Stimulated activated CD4-positive, alpha-beta T cell treated with anti-CD3 and anti-CD28 coated beads, Interleukin-1b, Interleukin-23, amount 100 ng/mL, for 48 hours (primary cell): ENCODE results near the gene HSPA5.
"Not testable (repeated sequence)": the region's sequence is repeated elsewhere in the genome, so short reads cannot be mapped to it uniquely, and the experiment has no call there.

Experiments
- DNase-seq: peaks from one replicate; pipeline ENCODE4 v3.0.0-alpha.2; 2020

HSPA5 gene

GRCh38 chr9:125241863-125242739 lies 958 bp upstream of the HSPA5 start:
- DNase-seq = no peak

DNA sequence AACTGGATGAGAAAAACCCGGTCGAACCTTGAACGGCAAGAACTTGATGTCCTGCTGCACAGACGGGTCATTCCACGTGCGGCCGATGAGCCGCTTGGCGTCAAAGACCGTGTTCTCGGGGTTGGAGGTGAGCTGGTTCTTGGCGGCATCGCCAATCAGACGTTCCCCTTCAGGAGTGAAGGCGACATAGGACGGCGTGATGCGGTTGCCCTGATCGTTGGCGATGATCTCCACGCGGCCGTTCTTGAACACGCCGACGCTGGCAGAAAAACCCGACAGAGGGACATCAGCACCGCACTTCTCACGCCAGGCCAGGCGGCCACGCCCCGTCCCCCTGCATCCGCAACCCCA lies 519 bp downstream of the HSPA5 start:
- peak; percentile 44 for DNase-seq

GRCh38 chr9:125239631-125240597 lies 1.2 kb downstream of the HSPA5 start:
- no peak for DNase-seq

GRCh38 chr9:125238915-125239446 lies 2.2 kb downstream of the HSPA5 start:
- DNase-seq = no peak

DNA sequence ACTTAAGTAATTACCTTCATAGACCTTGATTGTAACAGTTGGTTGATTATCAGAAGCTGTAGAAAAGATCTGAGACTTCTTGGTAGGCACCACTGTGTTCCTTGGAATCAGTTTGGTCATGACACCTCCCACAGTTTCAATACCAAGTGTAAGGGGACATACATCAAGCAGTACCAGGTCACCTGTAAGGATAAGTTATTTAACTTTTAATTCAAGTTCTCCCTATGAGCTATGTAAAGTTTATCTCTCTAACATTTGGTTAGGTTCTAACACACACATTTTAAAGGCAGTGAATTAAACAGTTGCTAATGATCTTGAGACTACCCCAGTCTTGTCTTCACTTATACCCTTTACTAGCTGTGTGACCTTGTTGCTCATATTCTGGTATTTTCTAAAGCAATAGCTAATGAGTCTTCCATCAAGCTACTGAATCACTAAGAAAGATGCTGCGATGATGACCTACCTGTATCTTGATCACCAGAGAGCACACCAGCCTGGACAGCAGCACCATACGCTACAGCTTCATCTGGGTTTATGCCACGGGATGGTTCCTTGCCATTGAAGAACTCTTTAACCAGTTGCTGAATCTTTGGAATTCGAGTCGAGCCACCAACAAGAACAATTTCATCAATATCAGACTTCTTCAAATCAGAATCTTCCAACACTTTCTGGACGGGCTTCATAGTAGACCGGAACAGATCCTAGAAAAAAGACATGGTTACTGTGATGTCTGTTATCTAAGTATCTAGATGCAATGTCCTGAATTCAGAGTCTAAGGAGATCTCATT lies 2.8 kb downstream of the HSPA5 start:
- no peak for DNase-seq

DNA sequence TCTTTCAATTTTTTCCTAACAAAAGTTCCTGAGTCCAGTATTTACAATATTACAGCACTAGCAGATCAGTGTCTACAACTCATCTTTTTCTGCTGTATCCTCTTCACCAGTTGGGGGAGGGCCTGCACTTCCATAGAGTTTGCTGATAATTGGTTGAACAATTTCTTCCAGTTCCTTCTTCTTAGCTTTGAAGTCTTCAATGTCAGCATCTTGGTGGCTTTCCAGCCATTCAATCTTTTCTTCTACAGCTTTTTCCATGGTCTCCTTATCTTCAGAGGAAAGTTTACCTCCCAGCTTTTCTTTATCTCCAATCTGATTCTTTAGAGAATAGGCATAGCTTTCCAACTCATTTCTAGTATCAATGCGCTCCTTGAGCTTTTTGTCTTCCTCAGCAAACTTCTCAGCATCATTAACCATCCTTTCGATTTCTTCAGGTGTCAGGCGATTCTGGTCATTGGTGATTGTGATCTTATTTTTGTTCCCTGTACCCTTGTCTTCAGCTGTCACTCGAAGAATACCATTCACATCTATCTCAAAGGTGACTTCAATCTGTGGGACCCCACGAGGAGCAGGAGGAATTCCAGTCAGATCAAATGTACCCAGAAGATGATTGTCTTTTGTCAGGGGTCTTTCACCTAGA lies 4.5 kb downstream of the HSPA5 start:
- not testable (repeated sequence) for DNase-seq

- no peak for DNase-seq
Observed at GRCh38 chr9:125235804-125236519, 5.2 kb downstream of the HSPA5 start.

DNA sequence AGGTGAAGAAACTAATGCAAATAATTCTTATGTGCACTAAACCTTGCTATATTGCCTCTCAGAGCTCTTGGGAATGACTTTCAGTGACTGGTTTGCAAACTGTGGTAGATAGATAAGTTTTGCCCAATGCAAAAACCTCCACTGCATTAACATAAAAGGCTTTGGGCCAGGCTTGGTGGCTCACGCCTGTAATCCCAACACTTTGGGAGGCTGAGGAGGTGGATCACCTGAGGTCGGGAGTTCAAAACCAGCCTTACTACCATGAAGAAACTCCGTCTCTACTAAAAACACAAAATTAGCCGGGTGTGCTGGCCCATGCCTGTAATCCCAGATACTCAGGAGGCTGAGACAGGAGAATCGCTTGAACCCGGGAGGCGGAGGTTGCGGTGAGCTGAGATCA lies 7.0 kb downstream of the HSPA5 start:
- not testable (repeated sequence) for DNase-seq

DNA sequence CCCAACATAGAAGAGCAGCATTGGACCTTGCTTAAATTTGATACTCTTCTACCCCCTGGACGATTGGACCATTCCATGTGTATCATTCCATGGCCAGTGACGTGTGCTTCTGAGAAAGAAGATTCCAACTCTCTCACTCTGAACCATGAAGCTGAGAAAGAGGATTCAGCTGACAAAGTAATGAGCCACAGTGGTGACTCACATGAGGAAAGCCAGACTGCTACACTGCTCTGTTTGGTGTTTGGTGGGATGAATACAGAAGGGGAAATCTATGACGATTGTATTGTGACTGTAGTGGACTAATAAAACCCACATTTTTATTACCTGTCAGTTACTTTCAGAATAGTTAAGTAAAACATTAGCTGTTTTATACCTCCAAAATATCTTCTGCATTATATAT lies 7.5 kb downstream of the HSPA5 start:
- no peak for DNase-seq

- DNase-seq = no peak
Observed at GRCh38 chr9:125227761-125228160, 13.4 kb downstream of the HSPA5 start.

DNA sequence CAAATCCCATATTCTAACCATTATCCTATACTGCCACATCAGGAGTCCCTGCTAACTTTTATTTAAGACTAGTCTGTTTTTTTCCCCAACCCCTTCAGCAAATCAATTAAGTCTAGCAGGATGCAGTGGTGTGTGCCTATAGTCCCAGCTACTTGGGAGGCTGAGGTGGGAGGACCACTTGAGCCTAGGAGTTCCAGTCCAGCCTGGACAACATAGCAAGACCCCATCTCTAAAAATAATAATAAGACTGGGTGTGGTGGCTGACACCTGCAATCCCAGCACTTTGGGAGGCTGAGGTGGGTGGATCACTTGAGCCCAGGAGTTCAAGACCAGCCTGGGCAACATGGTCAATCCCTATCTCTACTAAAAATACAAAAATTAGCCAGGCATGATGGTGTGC lies 16.3 kb downstream of the HSPA5 start:
- DNase-seq = not testable (repeated sequence)

DNA sequence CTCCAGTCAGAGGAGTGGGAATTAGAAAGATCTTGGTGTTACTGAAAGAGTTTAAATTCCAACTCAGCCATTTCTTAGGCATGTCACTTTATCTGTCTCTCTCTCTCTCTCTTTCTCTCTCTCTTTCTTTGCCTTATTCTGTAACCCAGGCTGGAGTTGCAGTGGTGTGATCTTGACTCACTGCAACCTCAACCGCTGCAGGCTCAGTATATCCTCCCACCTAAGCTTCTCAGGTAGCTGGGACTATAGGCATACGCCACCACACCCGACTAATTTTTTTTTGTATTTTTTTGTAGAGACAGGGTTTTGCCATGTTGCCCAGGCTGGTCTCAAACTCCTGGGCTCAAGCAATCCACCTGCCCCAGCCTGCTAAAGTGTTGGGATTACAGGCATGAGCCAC lies 22.5 kb downstream of the HSPA5 start:
- DNase-seq = no peak

DNA sequence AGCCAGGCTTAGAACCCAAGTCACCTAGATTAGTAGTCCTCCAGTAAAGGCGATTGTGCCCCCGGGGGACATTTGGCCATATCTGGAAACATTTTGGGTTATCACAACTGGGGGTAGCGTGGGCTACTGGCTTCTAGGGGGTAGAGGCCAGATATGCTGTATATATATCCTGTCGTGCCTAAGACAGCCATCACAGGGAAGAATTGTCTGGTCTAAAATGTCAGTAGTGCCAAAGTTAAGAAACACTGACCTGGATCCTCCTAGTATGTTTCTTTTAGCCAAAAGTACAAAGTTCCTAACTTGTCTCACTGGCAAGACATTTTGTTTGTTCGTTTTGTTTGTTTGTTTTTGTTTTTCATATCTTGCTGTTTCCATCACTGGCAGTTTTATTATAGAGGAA lies 27.0 kb downstream of the HSPA5 start:
- no peak for DNase-seq

DNA sequence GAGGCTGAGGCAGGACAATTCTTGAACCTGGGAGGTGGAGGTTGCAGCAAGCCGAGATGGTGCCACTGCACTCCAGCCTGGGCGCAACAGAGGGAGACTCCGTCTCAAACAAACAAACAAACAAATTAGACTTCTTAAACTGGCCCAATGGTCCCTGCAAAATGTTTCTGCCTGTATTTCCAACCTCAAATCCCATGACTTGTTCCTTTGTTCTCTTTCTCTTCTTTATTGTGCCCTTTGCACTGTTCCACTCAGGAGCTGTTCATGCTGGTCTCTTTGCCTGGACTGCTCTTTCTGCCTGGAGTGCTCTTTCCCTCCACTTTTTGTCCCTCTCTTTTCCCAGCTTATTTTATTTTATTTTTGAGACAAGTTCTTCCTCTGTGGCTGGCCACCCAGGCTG lies 36.7 kb downstream of the HSPA5 start:
- DNase-seq = no peak

GRCh38 chr9:125202846-125203618 lies 38.1 kb downstream of the HSPA5 start:
- DNase-seq = no peak

- peak; percentile 88 for DNase-seq
Observed at GRCh38 chr9:125200216-125201047, 40.7 kb downstream of the HSPA5 start, which contains the start of gene RABEPK. RABEPK (plus strand) TSS chr9:125200542; CDS start chr9:125203014, 2,472 bp downstream.

DNA sequence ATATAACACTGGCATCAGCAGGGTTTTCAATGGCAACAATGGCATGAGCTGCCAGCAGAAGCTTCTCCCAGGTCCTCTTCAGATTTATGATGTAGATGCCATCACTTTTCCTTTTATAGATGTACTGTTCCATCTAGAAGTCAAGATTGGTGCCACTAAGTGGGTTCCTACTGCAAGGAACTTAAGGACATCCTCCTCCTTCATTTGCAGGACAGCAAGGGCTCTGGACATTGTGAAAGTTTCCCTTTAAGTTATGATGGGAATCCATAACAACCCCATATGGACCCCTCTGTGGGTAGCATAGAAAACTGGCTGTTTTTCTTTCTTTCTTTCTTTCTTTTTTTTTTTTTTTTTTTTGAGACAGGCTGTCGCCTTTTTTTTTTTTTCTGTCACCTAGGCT lies 45.6 kb downstream of the HSPA5 start:
- DNase-seq = not testable (repeated sequence)

DNA sequence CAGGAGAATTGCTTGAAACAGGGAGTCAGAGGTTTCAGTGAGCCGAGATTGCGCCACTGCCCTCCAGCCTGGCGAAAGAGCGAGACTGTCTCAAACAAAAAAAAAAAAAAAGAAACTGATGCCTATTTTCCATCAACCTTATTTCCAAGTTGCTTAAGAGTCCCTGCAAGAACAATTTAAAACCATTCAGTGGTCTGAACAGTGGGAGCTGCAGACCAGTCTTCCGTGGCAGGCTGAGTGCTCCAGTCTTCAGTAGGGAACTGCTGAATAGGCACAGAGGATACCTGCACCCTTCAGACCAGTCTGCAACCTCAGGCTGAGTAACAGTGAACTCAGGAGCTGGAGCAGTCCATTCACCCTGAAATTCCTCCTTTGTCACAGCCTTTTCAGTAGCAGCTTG lies 46.7 kb downstream of the HSPA5 start:
- DNase-seq = not testable (repeated sequence)

DNA sequence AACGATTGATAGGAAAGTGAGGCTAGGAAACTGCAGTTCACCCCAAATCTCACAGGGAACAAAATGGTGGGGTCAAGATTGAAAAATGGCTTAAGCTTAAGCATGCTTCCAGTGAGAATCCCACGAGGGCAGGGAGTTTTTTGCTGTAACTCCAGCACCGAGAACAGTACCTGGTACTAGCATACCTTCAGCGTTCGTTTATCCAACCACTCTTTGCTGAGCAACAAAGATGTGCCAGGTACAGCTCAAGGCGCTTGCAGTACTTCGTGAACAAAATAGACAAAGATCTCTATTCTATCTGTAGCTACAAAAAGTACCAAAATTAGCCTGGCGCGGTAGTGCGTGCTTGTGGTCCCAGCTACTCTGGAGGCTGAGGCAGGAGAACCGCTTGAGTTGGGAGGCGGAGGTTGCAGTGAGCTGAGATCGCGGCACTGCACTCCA lies 50.8 kb downstream of the HSPA5 start:
- DNase-seq = peak; percentile 24
